ENCODE results near the gene ADGRV1.
A peak's percentile ranks its signal among the peaks of the same experiment; 100 is the strongest.

ADGRV1 gene

DNA sequence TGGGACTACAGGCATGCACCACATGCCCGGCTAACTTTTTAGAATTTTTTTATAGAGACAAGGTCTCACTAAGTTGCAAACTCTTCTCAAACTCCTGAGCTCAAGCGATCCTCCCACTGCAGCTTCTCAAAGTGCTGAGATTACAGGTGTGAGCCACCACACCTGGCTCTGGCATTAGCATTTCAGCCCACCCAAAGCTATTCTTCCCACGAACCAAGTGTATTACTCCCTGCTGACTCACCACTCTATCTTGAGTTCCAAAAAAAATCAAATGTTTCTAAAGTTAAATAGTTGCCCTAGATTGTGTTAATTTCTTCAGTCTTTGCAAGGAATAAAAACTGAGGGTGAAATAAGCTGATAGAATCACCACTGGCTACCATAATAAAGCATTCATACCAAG, 619.0 kb downstream of the ADGRV1 start:
- Histone ChIP-seq H3K23ac (ENCODE audit: low read length) (no peak overlapping the region), H3K14ac (ENCODE audit: low read length) (no peak overlapping the region), H3K4me3 (ENCODE audit: low read depth, low read length) (no peak overlapping the region), H2BK120ac (ENCODE audit: insufficient read depth, low read length, poor library complexity) (no peak overlapping the region), H3K36me3 (ENCODE audit: control insufficient read depth in 1 of 2, insufficient read depth in 2 of 2, low read length in 2 of 2) (no peaks in the 10 kb centered on the region), H2BK12ac (ENCODE audit: low read length) (no peak overlapping the region), H4K8ac (ENCODE audit: low read depth, low read length) (no peak overlapping the region), H3K27ac (ENCODE audit: low read depth, low read length) (no peak overlapping the region), H2BK5ac (ENCODE audit: low read depth, low read length, poor library complexity) (no peak overlapping the region), H4K12ac (ENCODE audit: low read depth, low read length) (no peak overlapping the region), H2AK5ac (ENCODE audit: low read length) (no peak overlapping the region), H2AFZ (ENCODE audit: insufficient read depth, low read length, poor library complexity) (no peak overlapping the region), H3K4me2 (ENCODE audit: low read length) (no peak overlapping the region), H3K18ac (ENCODE audit: low read length) (no peak overlapping the region), H3K4me1 (ENCODE audit: control insufficient read depth in 1 of 2, insufficient read depth in 2 of 2, low read length in 2 of 2) (peaks cover 0 to 4% of the 10 kb centered on the region in 2 experiments), H3K79me1 (ENCODE audit: low read length) (no peaks in the 10 kb centered on the region), H3K9ac (ENCODE audit: low read length) (no peak overlapping the region), H4K91ac (ENCODE audit: low read depth, low read length) (no peak overlapping the region), H3K9me3 (ENCODE audit: insufficient read depth, low read depth, low read length) (no peaks in the 10 kb centered on the region), H3K79me2 (ENCODE audit: control insufficient read depth, insufficient read depth, low read length, poor library complexity) (no peaks in the 10 kb centered on the region), H3K4ac (ENCODE audit: low read depth, low read length) (no peak overlapping the region), H3K27me3 (ENCODE audit: insufficient read depth, low read length) (no peaks in the 10 kb centered on the region)
- no peak for DNase-seq
- WGBS (ENCODE audit: extremely low coverage, insufficient coverage, insufficient read length) = no CpG with 5 or more reads among the region's 3 CpGs

DNA sequence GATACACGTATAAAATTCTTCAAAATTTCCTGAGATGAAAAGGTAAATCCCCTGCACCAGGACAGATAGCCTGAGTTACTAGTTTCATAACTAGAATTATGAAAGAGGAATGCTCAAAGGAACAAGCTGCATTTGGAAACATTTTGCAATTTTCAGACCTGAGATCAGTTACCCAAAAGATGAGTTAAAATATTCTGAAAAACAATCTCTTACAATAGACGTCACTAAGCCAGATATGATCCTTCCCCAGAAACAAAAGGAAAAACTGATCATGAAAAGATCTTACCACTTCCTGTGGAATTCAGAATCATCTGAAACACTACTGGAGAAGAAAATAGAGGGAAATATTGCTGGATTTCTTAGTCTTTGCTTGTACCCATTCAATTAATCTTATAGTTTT, 619.9 kb downstream of the ADGRV1 start:
- Histone ChIP-seq H3K27me3 (ENCODE audit: insufficient read depth, low read length) (no peaks in the 10 kb centered on the region), H3K4me1 (ENCODE audit: control insufficient read depth in 1 of 2, insufficient read depth in 2 of 2, low read length in 2 of 2) (peaks cover 0 to 4% of the 10 kb centered on the region in 2 experiments), H3K9me3 (ENCODE audit: insufficient read depth, low read depth, low read length) (no peaks in the 10 kb centered on the region), H2AFZ (ENCODE audit: insufficient read depth, low read length, poor library complexity) (no peak overlapping the region), H3K18ac (ENCODE audit: low read length) (no peak overlapping the region), H3K27ac (ENCODE audit: low read depth, low read length) (no peak overlapping the region), H4K8ac (ENCODE audit: low read depth, low read length) (no peak overlapping the region), H3K79me1 (ENCODE audit: low read length) (no peaks in the 10 kb centered on the region), H3K4me3 (ENCODE audit: low read depth, low read length) (no peak overlapping the region), H3K79me2 (ENCODE audit: control insufficient read depth, insufficient read depth, low read length, poor library complexity) (no peaks in the 10 kb centered on the region), H3K4ac (ENCODE audit: low read depth, low read length) (no peak overlapping the region), H2BK5ac (ENCODE audit: low read depth, low read length, poor library complexity) (no peak overlapping the region), H3K36me3 (ENCODE audit: control insufficient read depth in 1 of 2, insufficient read depth in 2 of 2, low read length in 2 of 2) (no peaks in the 10 kb centered on the region), H2AK5ac (ENCODE audit: low read length) (no peak overlapping the region), H2BK12ac (ENCODE audit: low read length) (no peak overlapping the region), H4K12ac (ENCODE audit: low read depth, low read length) (no peak overlapping the region), H4K91ac (ENCODE audit: low read depth, low read length) (no peak overlapping the region), H3K23ac (ENCODE audit: low read length) (no peak overlapping the region), H3K14ac (ENCODE audit: low read length) (no peak overlapping the region), H3K9ac (ENCODE audit: low read length) (no peak overlapping the region), H3K4me2 (ENCODE audit: low read length) (no peak overlapping the region), H2BK120ac (ENCODE audit: insufficient read depth, low read length, poor library complexity) (no peak overlapping the region)
- no CpG with 5 or more reads among the region's 2 CpGs for WGBS (ENCODE audit: extremely low coverage, insufficient coverage, insufficient read length)
- peak in 1 of 2 donors; percentile 70 for DNase-seq

DNA sequence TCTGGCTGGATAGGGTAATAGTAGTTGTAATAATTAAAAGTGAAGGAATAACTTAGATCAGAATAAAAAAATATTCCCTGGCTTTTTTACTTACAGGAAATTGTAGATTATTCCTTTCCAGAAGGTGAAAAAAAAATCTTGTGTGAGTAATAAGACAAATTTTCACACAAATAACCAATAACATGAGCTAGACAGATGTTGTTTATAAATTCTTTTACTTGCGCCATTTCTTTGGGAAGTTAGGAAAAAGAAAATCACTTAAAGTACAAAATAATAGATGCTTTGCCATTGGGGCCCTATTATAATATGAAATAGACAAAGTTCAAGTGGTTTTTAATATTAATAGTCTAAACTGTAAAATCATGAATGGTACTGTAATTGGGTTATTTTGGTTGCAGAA, 620.4 kb downstream of the ADGRV1 start:
- H2BK12ac ChIP-seq (ENCODE audit: low read length) = no peak overlapping the region
- H3K4me1 ChIP-seq (ENCODE audit: control insufficient read depth in 1 of 2, insufficient read depth in 2 of 2, low read length in 2 of 2) = peaks cover 0 to 4% of the 10 kb centered on the region in 2 experiments
- DNase-seq = no peak
- no peak overlapping the region for H4K91ac ChIP-seq (ENCODE audit: low read depth, low read length)
- H3K27ac ChIP-seq (ENCODE audit: low read depth, low read length) = no peak overlapping the region
- no CpG with 5 or more reads among the region's 1 CpG for WGBS (ENCODE audit: extremely low coverage, insufficient coverage, insufficient read length)
- no peak overlapping the region for H2AK5ac ChIP-seq (ENCODE audit: low read length)
- no peak overlapping the region for H2AFZ ChIP-seq (ENCODE audit: insufficient read depth, low read length, poor library complexity)
- no peak overlapping the region for H3K4me3 ChIP-seq (ENCODE audit: low read depth, low read length)
- H3K9ac ChIP-seq (ENCODE audit: low read length) = no peak overlapping the region
- no peaks in the 10 kb centered on the region for H3K36me3 ChIP-seq (ENCODE audit: control insufficient read depth in 1 of 2, insufficient read depth in 2 of 2, low read length in 2 of 2)
- no peak overlapping the region for H4K8ac ChIP-seq (ENCODE audit: low read depth, low read length)
- no peak overlapping the region for H4K12ac ChIP-seq (ENCODE audit: low read depth, low read length)
- no peaks in the 10 kb centered on the region for H3K27me3 ChIP-seq (ENCODE audit: insufficient read depth, low read length)
- H2BK5ac ChIP-seq (ENCODE audit: low read depth, low read length, poor library complexity) = no peak overlapping the region
- H3K4me2 ChIP-seq (ENCODE audit: low read length) = no peak overlapping the region
- no peak overlapping the region for H3K23ac ChIP-seq (ENCODE audit: low read length)
- H3K9me3 ChIP-seq (ENCODE audit: insufficient read depth, low read depth, low read length) = no peaks in the 10 kb centered on the region
- H3K4ac ChIP-seq (ENCODE audit: low read depth, low read length) = no peak overlapping the region
- H3K18ac ChIP-seq (ENCODE audit: low read length) = no peak overlapping the region
- no peak overlapping the region for H3K14ac ChIP-seq (ENCODE audit: low read length)
- no peak overlapping the region for H2BK120ac ChIP-seq (ENCODE audit: insufficient read depth, low read length, poor library complexity)
- no peaks in the 10 kb centered on the region for H3K79me1 ChIP-seq (ENCODE audit: low read length)
- no peaks in the 10 kb centered on the region for H3K79me2 ChIP-seq (ENCODE audit: control insufficient read depth, insufficient read depth, low read length, poor library complexity)

DNA sequence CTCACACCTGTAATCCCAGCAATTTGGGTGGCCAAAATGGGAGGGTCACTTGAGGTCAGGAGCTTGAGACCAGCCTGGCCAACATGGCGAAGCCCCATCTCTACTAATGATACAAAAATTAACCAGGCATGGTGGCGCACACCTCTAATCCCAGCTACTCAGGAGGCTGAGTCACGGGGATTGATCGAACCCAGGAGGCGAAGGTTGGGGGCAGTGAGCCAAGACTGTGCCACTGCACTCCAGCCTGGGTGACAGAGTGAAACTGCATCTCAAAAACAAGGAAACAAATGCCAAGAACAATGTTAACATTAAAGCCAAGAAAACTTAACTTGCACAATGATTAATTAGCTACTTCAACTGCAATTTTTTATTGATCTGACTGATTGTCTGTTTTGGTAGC, 621.9 kb downstream of the ADGRV1 start:
- Histone ChIP-seq H2BK12ac (ENCODE audit: low read length) (no peak overlapping the region), H3K27ac (ENCODE audit: low read depth, low read length) (no peak overlapping the region), H3K4ac (ENCODE audit: low read depth, low read length) (no peak overlapping the region), H3K36me3 (ENCODE audit: control insufficient read depth in 1 of 2, insufficient read depth in 2 of 2, low read length in 2 of 2) (no peaks in the 10 kb centered on the region), H3K23ac (ENCODE audit: low read length) (no peak overlapping the region), H3K4me3 (ENCODE audit: low read depth, low read length) (no peak overlapping the region), H3K4me2 (ENCODE audit: low read length) (no peak overlapping the region), H2BK5ac (ENCODE audit: low read depth, low read length, poor library complexity) (no peak overlapping the region), H3K9ac (ENCODE audit: low read length) (no peak overlapping the region), H2AK5ac (ENCODE audit: low read length) (no peak overlapping the region), H3K27me3 (ENCODE audit: insufficient read depth, low read length) (no peaks in the 10 kb centered on the region), H4K91ac (ENCODE audit: low read depth, low read length) (no peak overlapping the region), H4K12ac (ENCODE audit: low read depth, low read length) (no peak overlapping the region), H3K18ac (ENCODE audit: low read length) (no peak overlapping the region), H4K8ac (ENCODE audit: low read depth, low read length) (no peak overlapping the region), H2BK120ac (ENCODE audit: insufficient read depth, low read length, poor library complexity) (no peak overlapping the region), H3K4me1 (ENCODE audit: control insufficient read depth in 1 of 2, insufficient read depth in 2 of 2, low read length in 2 of 2) (peaks cover 0 to 4% of the 10 kb centered on the region in 2 experiments), H3K79me2 (ENCODE audit: control insufficient read depth, insufficient read depth, low read length, poor library complexity) (no peaks in the 10 kb centered on the region), H2AFZ (ENCODE audit: insufficient read depth, low read length, poor library complexity) (no peak overlapping the region), H3K79me1 (ENCODE audit: low read length) (no peaks in the 10 kb centered on the region), H3K9me3 (ENCODE audit: insufficient read depth, low read depth, low read length) (no peaks in the 10 kb centered on the region), H3K14ac (ENCODE audit: low read length) (no peak overlapping the region)
- WGBS (ENCODE audit: extremely low coverage, insufficient coverage, insufficient read length) = no CpG with 5 or more reads among the region's 5 CpGs
- no peak for DNase-seq

Data from trophoblast cell (in vitro differentiated cells and primary cell).